ENCODE results near the gene AGFG2.

The AGFG2 gene

DNA sequence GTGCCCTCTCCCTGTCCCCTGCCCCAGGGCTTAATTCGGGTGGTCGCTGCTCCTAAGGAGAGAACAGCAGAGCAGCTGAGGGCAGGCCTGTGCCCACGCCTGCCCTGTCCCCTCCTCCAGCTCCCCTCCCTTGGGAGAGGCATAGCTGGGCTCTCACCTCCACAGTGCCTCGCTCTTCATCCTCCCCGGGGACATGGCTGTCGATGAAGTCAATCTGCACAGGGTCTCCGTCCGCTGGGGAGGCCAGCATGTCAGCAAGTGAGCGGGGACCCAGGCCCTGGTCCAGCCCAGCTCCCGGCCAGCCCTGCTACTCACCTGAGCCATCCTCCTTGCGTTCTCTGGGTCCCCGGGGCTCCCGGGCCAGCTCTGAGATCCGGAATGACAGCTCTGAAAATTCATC lies 38.5 kb downstream of the AGFG2 start:
- Histone ChIP-seq H3K27ac (ENCODE audit: poor library complexity, severe bottlenecking) (no peak overlapping the region), H3K4me1 (ENCODE audit: insufficient read depth, poor library complexity, severe bottlenecking) (peaks cover 2% of the 10 kb centered on the region), H3K9me3 (ENCODE audit: severe bottlenecking) (no peaks in the 10 kb centered on the region), H3K36me3 (ENCODE audit: low read depth) (peaks cover 80% of the 10 kb centered on the region), H3K4me3 (ENCODE audit: severe bottlenecking) (no peak overlapping the region), H3K27me3 (ENCODE audit: insufficient read depth, poor library complexity, severe bottlenecking) (no peaks in the 10 kb centered on the region)
- ATAC-seq (ENCODE audit: low read depth) (no peak), DNase-seq (ENCODE audit: low spot score) (no peak)
- TF ChIP-seq CTCF (IDR thresholded peaks at IDR 0.05; ENCODE audit: poor library complexity, severe bottlenecking): no peak

DNA sequence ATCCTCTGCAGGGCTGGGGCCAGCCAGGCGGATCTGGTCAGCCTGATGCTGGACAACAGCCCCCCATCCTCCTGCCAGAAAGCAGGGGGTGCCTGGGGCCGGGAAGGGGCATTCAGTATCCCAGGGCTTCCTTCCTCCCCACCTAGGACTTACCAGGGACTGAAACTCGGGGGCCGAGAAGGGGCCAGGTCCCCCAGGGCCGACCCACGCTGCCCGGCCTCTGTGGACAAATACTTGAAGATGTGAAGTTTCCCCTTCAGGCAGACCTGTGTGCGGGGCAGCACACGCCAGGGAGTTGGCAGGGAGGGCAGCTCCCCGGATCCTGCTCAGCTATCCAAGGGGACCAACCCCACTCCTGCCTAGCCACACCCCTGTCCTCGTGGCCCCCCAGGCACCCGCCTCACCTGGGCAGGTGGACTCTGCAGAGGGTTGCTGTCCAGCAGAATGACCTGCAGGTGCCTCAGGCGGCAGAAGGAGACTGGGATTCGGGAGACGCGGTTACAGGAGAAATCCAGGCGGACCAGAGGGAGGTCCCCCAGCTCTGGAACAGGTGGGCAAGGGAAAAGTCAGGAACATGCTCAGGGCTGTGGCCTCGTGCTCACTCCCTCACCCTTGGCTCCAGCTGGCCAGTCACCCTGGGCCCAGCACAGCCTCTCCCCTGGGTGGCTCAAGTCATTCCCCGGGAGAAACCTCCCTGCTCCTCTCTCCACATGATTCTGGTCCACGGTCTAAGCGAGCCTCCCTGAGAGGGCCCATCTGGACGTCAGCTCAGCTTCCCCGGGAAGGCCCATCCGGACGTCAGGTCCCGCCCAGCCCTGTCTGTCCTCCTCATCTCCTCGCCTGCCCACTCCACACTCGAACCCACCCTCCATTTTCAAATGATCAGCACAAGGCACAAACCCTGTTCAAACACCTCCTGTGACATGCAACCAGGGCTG lies 39.5 kb downstream of the AGFG2 start:
- DNase-seq (ENCODE audit: low spot score) (no peak), ATAC-seq (ENCODE audit: low read depth) (no peak)
- Histone ChIP-seq H3K4me3 (ENCODE audit: severe bottlenecking) (no peak overlapping the region), H3K4me1 (ENCODE audit: insufficient read depth, poor library complexity, severe bottlenecking) (peaks cover 12% of the 10 kb centered on the region), H3K27me3 (ENCODE audit: insufficient read depth, poor library complexity, severe bottlenecking) (no peaks in the 10 kb centered on the region), H3K9me3 (ENCODE audit: severe bottlenecking) (no peaks in the 10 kb centered on the region), H3K36me3 (ENCODE audit: low read depth) (peaks cover 84% of the 10 kb centered on the region), H3K27ac (ENCODE audit: poor library complexity, severe bottlenecking) (no peak overlapping the region)
- no peak for TF ChIP-seq CTCF (IDR thresholded peaks at IDR 0.05; ENCODE audit: poor library complexity, severe bottlenecking)

- no peak for DNase-seq (ENCODE audit: low spot score)
- Histone ChIP-seq H3K36me3 (ENCODE audit: low read depth) (peaks cover 66% of the 10 kb centered on the region), H3K27me3 (ENCODE audit: insufficient read depth, poor library complexity, severe bottlenecking) (no peaks in the 10 kb centered on the region), H3K9me3 (ENCODE audit: severe bottlenecking) (no peaks in the 10 kb centered on the region), H3K27ac (ENCODE audit: poor library complexity, severe bottlenecking) (no peak overlapping the region), H3K4me3 (ENCODE audit: severe bottlenecking) (no peak overlapping the region), H3K4me1 (ENCODE audit: insufficient read depth, poor library complexity, severe bottlenecking) (peaks cover 18% of the 10 kb centered on the region)
- no peak for TF ChIP-seq CTCF (IDR thresholded peaks at IDR 0.05; ENCODE audit: poor library complexity, severe bottlenecking)
- no peak for ATAC-seq (ENCODE audit: low read depth)
Observed at GRCh38 chr7:100580466-100581283, 41.7 kb downstream of the AGFG2 start.

GRCh38 chr7:100582041-100582579 lies 43.1 kb downstream of the AGFG2 start:
- Histone ChIP-seq H3K36me3 (ENCODE audit: low read depth) (peaks cover 54% of the 10 kb centered on the region), H3K27me3 (ENCODE audit: insufficient read depth, poor library complexity, severe bottlenecking) (no peaks in the 10 kb centered on the region), H3K4me3 (ENCODE audit: severe bottlenecking) (no peak overlapping the region), H3K4me1 (ENCODE audit: insufficient read depth, poor library complexity, severe bottlenecking) (peaks cover 18% of the 10 kb centered on the region), H3K27ac (ENCODE audit: poor library complexity, severe bottlenecking) (peak overlapping the region; percentile 88), H3K9me3 (ENCODE audit: severe bottlenecking) (no peaks in the 10 kb centered on the region)
- DNase-seq (ENCODE audit: low spot score) (no peak), ATAC-seq (ENCODE audit: low read depth) (no peak)
- TF ChIP-seq CTCF (IDR thresholded peaks at IDR 0.05; ENCODE audit: poor library complexity, severe bottlenecking): no peak
